B cell (primary cell): ENCODE measurements around the gene VAMP4. TPM values are rescaled to one million over a fixed set of nuclear protein-coding genes. Genes with fewer than 3 reads are reported as not detected.

ENCODE experiments used
- ATAC-seq: fragments of 200-7000 bp; cut with Tn5 transposase; one replicate; pipeline ENCODE4 v1.10.0; 2021; ENCODE audit warnings: low read depth, mild to moderate bottlenecking, moderate number of reproducible peaks, moderate library complexity
- CTCF ChIA-PET: fragments of 350-600 bp; sonication (Branson Sonifier 250); formaldehyde crosslinking; loops from one replicate; lab custom pipeline; 2021; ENCODE audit warnings: antibody characterized with exemption, inconsistent platforms; lab: Charles Lee
- POLR2A ChIA-PET: fragments of 350-600 bp; sonication (Branson Sonifier 250); formaldehyde crosslinking; loops from one replicate; lab custom pipeline; 2021; ENCODE audit warnings: antibody characterized with exemption; lab: Charles Lee
- DNase-seq: peaks from one replicate; pipeline ENCODE4 v3.0.0; 2013
- H2AFZ ChIP-seq: 2 replicates; pipeline ENCODE4 v1.6.1; 2012; ENCODE audit warnings: mild to moderate bottlenecking, low read depth, low read length; ENCODE audit not compliant: insufficient read depth, poor library complexity, severe bottlenecking
- H3K27ac ChIP-seq, 2 donors: 1 replicate in 1 of 2; 2 replicates in 1 of 2; pipeline ENCODE4 v1.5.1; 2012 to 2013; ENCODE audit warnings: low read length in 2 of 2, mild to moderate bottlenecking in 2 of 2, moderate library complexity in 1 of 2
- H3K27me3 ChIP-seq, 4 experiments: fragments of 200-600 bp in 1 of 4; sonication (generic) in 1 of 4; replicated peaks in 1 of 4; 1 replicate in 2 of 4; 2 replicates in 2 of 4; pipeline versions ENCODE4 v1.6.1 to v1.7.0; 2013 to 2016; ENCODE audit warnings: low read length in 3 of 4, mild to moderate bottlenecking in 2 of 4, mixed read lengths in 1 of 4, moderate library complexity in 1 of 4; ENCODE audit not compliant: insufficient read depth in 4 of 4, control insufficient read depth in 3 of 4; ENCODE audit errors: control extremely low read depth in 1 of 4
- H3K36me3 ChIP-seq, 2 experiments: replicated peaks in 1 of 2; 1 replicate in 1 of 2; 2 replicates in 1 of 2; pipeline versions ENCODE4 v1.6.1 to v1.7.1; 2013; ENCODE audit warnings: low read length in 1 of 2; ENCODE audit not compliant: insufficient read depth in 2 of 2, control insufficient read depth in 1 of 2; ENCODE audit errors: control extremely low read depth in 1 of 2, extremely low read depth in 1 of 2
- H3K4me1 ChIP-seq, 2 donors: fragments of 200-600 bp in 1 of 2; sonication (generic) in 1 of 2; 1 replicate in 1 of 2; 2 replicates in 1 of 2; pipeline versions ENCODE4 v1.5.1 to v1.6.1; 2013 to 2017; ENCODE audit warnings: low read length in 2 of 2; ENCODE audit not compliant: control insufficient read depth in 2 of 2, insufficient read depth in 2 of 2
- H3K4me2 ChIP-seq: replicated peaks from 2 replicates; pipeline ENCODE3; 2012; ENCODE audit warnings: mild to moderate bottlenecking, low read depth, low read length; ENCODE audit not compliant: poor library complexity, severe bottlenecking
- H3K4me3 ChIP-seq, 5 experiments: fragments of 200-600 bp in 1 of 5; sonication (generic) in 1 of 5; 1 replicate in 3 of 5; 2 replicates in 2 of 5; pipeline versions ENCODE4 v1.5.1 to v1.7.0; 2011 to 2016; ENCODE audit warnings: low read length in 4 of 5, mild to moderate bottlenecking in 4 of 5, low read depth in 2 of 5, control low read depth in 1 of 5, moderate library complexity in 1 of 5; ENCODE audit not compliant: insufficient read depth in 1 of 5; ENCODE audit errors: control extremely low read depth in 1 of 5, extremely low read depth in 1 of 5
- H3K79me2 ChIP-seq: fragments of 200-600 bp; sonication (generic); one replicate; pipeline ENCODE4 v1.6.0; 2016; ENCODE audit warnings: low read length; ENCODE audit not compliant: control insufficient read depth, insufficient read depth
- H3K9ac ChIP-seq: fragments of 200-600 bp; sonication (generic); 2 replicates; pipeline ENCODE4 v1.6.1; 2017; ENCODE audit warnings: mild to moderate bottlenecking, low read length, moderate library complexity
- H3K9me3 ChIP-seq, 3 donors: one replicate each; pipeline versions ENCODE4 v1.6.1 to v1.7.1; 2013; ENCODE audit warnings: low read length in 2 of 3; ENCODE audit not compliant: control insufficient read depth in 2 of 3, insufficient read depth in 1 of 3; ENCODE audit errors: control extremely low read depth in 1 of 3
- H4K20me1 ChIP-seq: 2 replicates; pipeline ENCODE4 v1.6.0; 2012; ENCODE audit warnings: mild to moderate bottlenecking, low read length; ENCODE audit not compliant: insufficient read depth, control insufficient read depth, poor library complexity, severe bottlenecking
- H3K27ac Mint-ChIP-seq: one replicate; pipeline ENCODE4 v1.8.0; 2021; ENCODE audit warnings: mixed read lengths
- H3K27me3 Mint-ChIP-seq: one replicate; pipeline ENCODE4 v1.8.0; 2021; ENCODE audit warnings: mixed read lengths
- H3K4me1 Mint-ChIP-seq: one replicate; pipeline ENCODE4 v1.8.0; 2021; ENCODE audit warnings: mixed read lengths
- H3K4me3 Mint-ChIP-seq: one replicate; pipeline ENCODE4 v1.8.0; 2021; ENCODE audit warnings: mixed read lengths
- H3K9me3 Mint-ChIP-seq: one replicate; pipeline ENCODE4 v1.8.0; 2022; ENCODE audit warnings: mixed read lengths; ENCODE audit not compliant: insufficient read depth
- EZH2 ChIP-seq: IDR thresholded peaks from 2 replicates; pipeline ENCODE4 v1.6.1; 2012; ENCODE audit warnings: borderline replicate concordance, low read depth, mild to moderate bottlenecking, moderate library complexity, low read length; ENCODE audit not compliant: insufficient read depth, poor library complexity, severe bottlenecking
- WGBS: methylation state at CpG from one replicate; pipeline ENCODE4 v1.1.5; 2013; ENCODE audit warnings: missing lambda C conversion rate; ENCODE audit not compliant: insufficient coverage; 5-methylcytosine and 5-hydroxymethylcytosine counted together
- intact Hi-C: fragments of 100-400 bp; cut with micrococcal nuclease; formaldehyde crosslinking; loops from one replicate; pipeline ENCODE4 v1.10.0; 2022
- polyA plus RNA-seq: library from polyadenylated mRNA; depleted of rRNA; stranded (reverse); fragments of >200 nt; gene quantifications from 2 replicates; pipeline ENCODE4 v1.2.3, GENCODE V29; 2012
- total RNA-seq, 2 donors: library from RNA; stranded (reverse); fragments of 120-200 nt in 1 of 2; gene quantifications; 1 replicate in 1 of 2; 2 replicates in 1 of 2; pipeline versions ENCODE4 v1.2.3 to v1.2.4, GENCODE V29; 2013 to 2022
- TF ChIP-seq, protein P1 (sequence below): fragments of 200-600 bp; IDR thresholded peaks from one replicate; pipeline ENCODE4 v1.8.0; 2022; ENCODE audit warnings: antibody characterized with exemption, mild to moderate bottlenecking

Gene VAMP4
- total and polyA plus RNA-seq, 2 donors (not counting 1 experiment from before 2014, with no cell fraction given), result 11.6 to 21.8 TPM

DNA sequence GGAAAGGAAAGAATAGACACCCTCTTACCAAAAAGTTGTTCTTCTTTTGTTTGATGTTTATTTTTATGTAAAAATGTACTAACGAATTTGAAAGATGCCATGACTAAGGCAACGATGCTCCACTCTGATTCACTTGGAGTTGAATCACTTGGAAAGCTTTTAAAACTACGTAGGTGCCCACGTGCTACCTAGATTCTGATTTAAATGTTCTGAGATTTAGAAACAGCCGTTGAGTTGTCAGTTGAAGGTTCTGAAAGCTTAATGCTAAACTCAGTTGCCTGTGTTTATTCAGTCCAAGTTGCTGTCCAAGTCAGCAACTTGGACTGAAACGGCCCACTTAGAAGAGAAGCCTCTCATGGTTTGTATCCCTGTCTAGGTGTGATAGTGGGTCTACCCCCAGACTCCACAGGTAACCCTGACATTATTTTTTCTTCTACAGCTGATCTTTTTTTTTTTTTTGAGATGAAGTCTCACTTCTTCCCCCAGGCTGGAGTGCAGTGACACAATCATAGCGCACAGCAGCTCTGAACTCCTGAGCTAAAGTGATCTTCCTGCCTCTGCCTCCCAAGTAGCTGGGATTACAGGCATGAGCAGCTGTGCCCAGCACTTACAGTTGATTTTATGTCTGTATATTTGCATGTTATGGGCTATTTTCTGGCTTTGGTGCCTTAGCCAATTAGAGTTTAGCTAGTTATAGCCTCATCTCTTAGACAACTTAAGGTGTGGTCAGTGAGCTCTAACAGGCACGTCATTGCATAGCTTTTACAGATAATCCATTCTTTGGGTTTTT is 1.4 kb upstream of the VAMP4 start:
- H3K9me3 Mint-ChIP-seq, result no peaks in the 10 kb centered on the region
- ATAC-seq, result no peak
- no peaks in the 10 kb centered on the region for H3K27me3 Mint-ChIP-seq
- H3K27ac ChIP-seq, result peak overlapping the region in 1 of 2 donors; percentile 91
- H3K4me3 ChIP-seq, result peak overlapping the region in 2 of 5 experiments; percentile 93 to 95
- peak; percentile 23 for DNase-seq
- POLR2A ChIA-PET, result interaction anchor here (0.6 to 3.6 kb wide), 5 partner anchors 8 to 652 kb away, joined by 3 to 29 read pairs (median 3); partner anchors contain the start of gene METTL13
- WGBS, result 10% methylated on average over 5 of the region's 8 CpGs
- intact Hi-C loops, result loop anchor here (2.0 to 5.0 kb wide), 4 partner anchors 258 to 1850 kb away; partner anchors contain the start of genes PIGC, PRRC2C and SCYL3
- peak overlapping the region; percentile 82 for H3K4me2 ChIP-seq
- CTCF ChIA-PET, result interaction anchor here (0.7 to 1.2 kb wide), 3 partner anchors 27 to 258 kb away, joined by 3 read pairs; partner anchors contain the start of gene PRRC2C
- H3K9ac ChIP-seq, result peak overlapping the region; percentile 93
- no peaks in the 10 kb centered on the region for H3K9me3 ChIP-seq
- H3K4me1 ChIP-seq, result peaks cover 20 to 23% of the 10 kb centered on the region in 2 donors
- TF ChIP-seq, protein P1, sequence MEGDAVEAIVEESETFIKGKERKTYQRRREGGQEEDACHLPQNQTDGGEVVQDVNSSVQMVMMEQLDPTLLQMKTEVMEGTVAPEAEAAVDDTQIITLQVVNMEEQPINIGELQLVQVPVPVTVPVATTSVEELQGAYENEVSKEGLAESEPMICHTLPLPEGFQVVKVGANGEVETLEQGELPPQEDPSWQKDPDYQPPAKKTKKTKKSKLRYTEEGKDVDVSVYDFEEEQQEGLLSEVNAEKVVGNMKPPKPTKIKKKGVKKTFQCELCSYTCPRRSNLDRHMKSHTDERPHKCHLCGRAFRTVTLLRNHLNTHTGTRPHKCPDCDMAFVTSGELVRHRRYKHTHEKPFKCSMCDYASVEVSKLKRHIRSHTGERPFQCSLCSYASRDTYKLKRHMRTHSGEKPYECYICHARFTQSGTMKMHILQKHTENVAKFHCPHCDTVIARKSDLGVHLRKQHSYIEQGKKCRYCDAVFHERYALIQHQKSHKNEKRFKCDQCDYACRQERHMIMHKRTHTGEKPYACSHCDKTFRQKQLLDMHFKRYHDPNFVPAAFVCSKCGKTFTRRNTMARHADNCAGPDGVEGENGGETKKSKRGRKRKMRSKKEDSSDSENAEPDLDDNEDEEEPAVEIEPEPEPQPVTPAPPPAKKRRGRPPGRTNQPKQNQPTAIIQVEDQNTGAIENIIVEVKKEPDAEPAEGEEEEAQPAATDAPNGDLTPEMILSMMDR, result no peak
- TF ChIP-seq EZH2, result no peak
- no peaks in the 10 kb centered on the region for H3K27me3 ChIP-seq
- H3K79me2 ChIP-seq, result peaks cover 9% of the 10 kb centered on the region
- H3K4me3 Mint-ChIP-seq, result peak overlapping the region; percentile 100
- H3K36me3 ChIP-seq, result no peaks in the 10 kb centered on the region
- peak overlapping the region; percentile 94 for H2AFZ ChIP-seq
- H3K4me1 Mint-ChIP-seq, result peaks cover 40% of the 10 kb centered on the region
- H4K20me1 ChIP-seq, result no peaks in the 10 kb centered on the region
- peak overlapping the region; percentile 100 for H3K27ac Mint-ChIP-seq
